ENCODE data around the gene IFNAR1.

GRCh38 chr21:33355355-33355754, 30.6 kb downstream of the IFNAR1 start:
- no peak for TF ChIP-seq CTCF (conservative IDR thresholded peaks at IDR 0.05 in 1 of 2, IDR thresholded peaks at IDR 0.05 in 1 of 2; ENCODE audit: low read depth in 1 of 2, low read length in 2 of 2)
- no peak for TF ChIP-seq EZH2 (IDR thresholded peaks at IDR 0.05; ENCODE audit: low read length, missing control alignments)

Data from fibroblast of lung (primary cell).